ENCODE results near the gene ASB2.

DNA sequence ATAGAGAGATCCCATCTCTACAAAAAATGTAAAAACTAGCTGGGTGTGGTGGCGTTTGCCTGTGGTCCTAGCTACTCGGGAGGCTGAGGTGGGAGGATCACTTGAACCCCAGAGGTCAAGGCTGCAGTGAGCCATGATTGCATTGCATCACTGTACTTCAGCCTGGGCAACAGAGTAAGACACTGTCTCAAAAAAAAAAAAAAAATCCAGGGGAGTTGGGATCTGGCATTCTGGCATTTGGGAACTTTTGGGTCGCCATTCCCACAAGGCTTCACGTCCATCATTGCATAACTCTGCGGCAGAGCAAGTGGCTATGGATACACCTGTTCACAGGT, 83.9 kb downstream of the ASB2 start:
- TF ChIP-seq, protein P1, sequence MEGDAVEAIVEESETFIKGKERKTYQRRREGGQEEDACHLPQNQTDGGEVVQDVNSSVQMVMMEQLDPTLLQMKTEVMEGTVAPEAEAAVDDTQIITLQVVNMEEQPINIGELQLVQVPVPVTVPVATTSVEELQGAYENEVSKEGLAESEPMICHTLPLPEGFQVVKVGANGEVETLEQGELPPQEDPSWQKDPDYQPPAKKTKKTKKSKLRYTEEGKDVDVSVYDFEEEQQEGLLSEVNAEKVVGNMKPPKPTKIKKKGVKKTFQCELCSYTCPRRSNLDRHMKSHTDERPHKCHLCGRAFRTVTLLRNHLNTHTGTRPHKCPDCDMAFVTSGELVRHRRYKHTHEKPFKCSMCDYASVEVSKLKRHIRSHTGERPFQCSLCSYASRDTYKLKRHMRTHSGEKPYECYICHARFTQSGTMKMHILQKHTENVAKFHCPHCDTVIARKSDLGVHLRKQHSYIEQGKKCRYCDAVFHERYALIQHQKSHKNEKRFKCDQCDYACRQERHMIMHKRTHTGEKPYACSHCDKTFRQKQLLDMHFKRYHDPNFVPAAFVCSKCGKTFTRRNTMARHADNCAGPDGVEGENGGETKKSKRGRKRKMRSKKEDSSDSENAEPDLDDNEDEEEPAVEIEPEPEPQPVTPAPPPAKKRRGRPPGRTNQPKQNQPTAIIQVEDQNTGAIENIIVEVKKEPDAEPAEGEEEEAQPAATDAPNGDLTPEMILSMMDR (conservative IDR thresholded peaks at IDR 0.05), result no peak
- no peak for TF ChIP-seq EZH2 (IDR thresholded peaks at IDR 0.05; ENCODE audit: low read depth)

All from PC-9 (cell line).